ENCODE results near the gene CDH13.

CDH13 gene

GRCh38 chr16:83554096-83554495 is 927.3 kb downstream of the CDH13 start:
- Histone ChIP-seq H3K27ac (no peak overlapping the region), H3K36me3 (no peaks in the 10 kb centered on the region), H3K9me3 (ENCODE audit: severe bottlenecking) (no peaks in the 10 kb centered on the region), H3K4me3 (ENCODE audit: low read depth, low read length) (no peak overlapping the region), H3K27me3 (ENCODE audit: insufficient read depth, low read depth, severe bottlenecking) (no peaks in the 10 kb centered on the region)
- no peak for DNase-seq
- no peak for TF ChIP-seq CTCF (IDR thresholded peaks at IDR 0.05; ENCODE audit: low read depth, low read length)

DNA sequence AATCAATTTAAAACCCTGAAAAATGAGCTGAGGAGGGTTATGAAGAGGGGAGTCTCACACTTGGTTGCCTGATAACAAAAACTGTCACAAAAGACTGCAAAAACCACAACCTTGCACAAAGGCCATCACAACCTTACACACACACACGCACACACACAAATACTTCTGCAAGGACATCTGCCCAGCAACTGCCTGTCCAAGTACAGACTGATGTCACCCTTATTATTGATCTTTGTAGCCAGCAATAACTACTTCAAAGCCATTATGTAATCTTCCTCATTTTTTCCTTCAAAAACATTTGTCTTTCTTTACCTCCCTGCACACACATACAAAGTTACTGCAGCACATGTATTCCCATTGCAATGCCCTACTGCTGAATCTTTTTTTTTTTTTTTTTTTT is 927.8 kb downstream of the CDH13 start:
- Histone ChIP-seq H3K36me3 (no peaks in the 10 kb centered on the region), H3K9me3 (ENCODE audit: severe bottlenecking) (no peaks in the 10 kb centered on the region), H3K4me3 (ENCODE audit: low read depth, low read length) (no peak overlapping the region), H3K27ac (no peak overlapping the region), H3K27me3 (ENCODE audit: insufficient read depth, low read depth, severe bottlenecking) (no peaks in the 10 kb centered on the region)
- TF ChIP-seq CTCF (IDR thresholded peaks at IDR 0.05; ENCODE audit: low read depth, low read length): no peak
- DNase-seq: no peak

DNA sequence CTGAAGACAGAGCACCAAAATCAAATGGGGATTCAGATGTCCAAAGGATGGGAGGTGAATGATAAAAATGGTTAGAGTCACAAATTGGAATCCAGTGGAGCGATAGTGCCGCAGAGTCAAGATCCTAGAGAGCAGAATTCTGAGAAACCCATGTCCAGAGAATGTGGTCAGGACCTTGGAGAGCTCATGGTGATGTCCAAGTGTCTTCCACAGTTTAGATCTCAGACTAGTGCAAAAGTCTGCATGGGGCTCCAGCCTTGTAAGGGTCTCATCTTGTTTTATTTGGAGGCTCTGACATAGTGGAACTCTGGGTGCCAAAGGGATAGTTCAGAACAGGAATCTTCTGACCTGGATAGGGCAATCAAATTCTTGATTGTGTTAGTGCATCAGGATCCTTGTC is 935.1 kb downstream of the CDH13 start:
- no peak for DNase-seq
- H3K27ac ChIP-seq: no peak overlapping the region
- no peaks in the 10 kb centered on the region for H3K27me3 ChIP-seq (ENCODE audit: insufficient read depth, low read depth, severe bottlenecking)
- no peaks in the 10 kb centered on the region for H3K9me3 ChIP-seq (ENCODE audit: severe bottlenecking)
- TF ChIP-seq CTCF (IDR thresholded peaks at IDR 0.05; ENCODE audit: low read depth, low read length): no peak
- no peaks in the 10 kb centered on the region for H3K36me3 ChIP-seq
- no peak overlapping the region for H3K4me3 ChIP-seq (ENCODE audit: low read depth, low read length)

- Histone ChIP-seq H3K27ac (no peak overlapping the region), H3K36me3 (no peaks in the 10 kb centered on the region), H3K4me3 (ENCODE audit: low read depth, low read length) (no peak overlapping the region), H3K27me3 (ENCODE audit: insufficient read depth, low read depth, severe bottlenecking) (no peaks in the 10 kb centered on the region), H3K9me3 (ENCODE audit: severe bottlenecking) (no peaks in the 10 kb centered on the region)
- DNase-seq: no peak
- no peak for TF ChIP-seq CTCF (IDR thresholded peaks at IDR 0.05; ENCODE audit: low read depth, low read length)
Measured at GRCh38 chr16:83568345-83568744, 941.6 kb downstream of the CDH13 start.

DNA sequence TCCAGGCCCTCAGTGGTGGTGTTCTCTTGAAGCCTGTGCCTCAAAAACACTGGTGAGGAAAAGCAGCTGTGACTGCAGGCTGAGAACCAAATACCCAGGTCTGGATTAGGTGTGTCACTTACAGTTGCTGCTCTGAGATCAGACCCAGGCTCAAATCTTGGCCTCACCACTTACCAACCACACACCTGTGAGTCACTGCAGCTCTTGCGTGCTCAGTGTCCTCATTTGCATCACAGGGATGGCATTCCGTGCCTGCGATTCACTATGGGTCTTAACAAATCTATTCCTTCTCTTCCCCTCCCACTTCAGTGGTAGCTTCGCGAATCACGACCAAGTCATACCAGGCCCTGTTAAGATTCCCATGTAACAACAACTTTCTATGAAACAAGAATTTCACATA is 947.6 kb downstream of the CDH13 start:
- Histone ChIP-seq H3K27ac (no peak overlapping the region), H3K9me3 (ENCODE audit: severe bottlenecking) (no peaks in the 10 kb centered on the region), H3K36me3 (no peaks in the 10 kb centered on the region), H3K27me3 (ENCODE audit: insufficient read depth, low read depth, severe bottlenecking) (no peaks in the 10 kb centered on the region), H3K4me3 (ENCODE audit: low read depth, low read length) (no peak overlapping the region)
- no peak for TF ChIP-seq CTCF (IDR thresholded peaks at IDR 0.05; ENCODE audit: low read depth, low read length)
- DNase-seq: no peak

- no peak overlapping the region for H3K27ac ChIP-seq
- DNase-seq: no peak
- no peak for TF ChIP-seq CTCF (IDR thresholded peaks at IDR 0.05; ENCODE audit: low read depth, low read length)
Measured at GRCh38 chr16:83577078-83577745, 950.4 kb downstream of the CDH13 start.

More at GRCh38 chr16:83577078-83577745, 950.4 kb downstream of the CDH13 start:
- H3K4me3 ChIP-seq (ENCODE audit: low read depth, low read length): no peak overlapping the region
- no peaks in the 10 kb centered on the region for H3K27me3 ChIP-seq (ENCODE audit: insufficient read depth, low read depth, severe bottlenecking)
- H3K36me3 ChIP-seq: no peaks in the 10 kb centered on the region
- H3K9me3 ChIP-seq (ENCODE audit: severe bottlenecking): no peaks in the 10 kb centered on the region
